Activated CD4-positive, alpha-beta memory T cell treated with anti-CD3 and anti-CD28 coated beads, Interleukin-2, amount 10 ng/mL, durations not matched to agents 7 days and 5 days (primary cell): Measurements from ENCODE around the gene CASTOR1. TPM values are rescaled to one million over a fixed set of nuclear protein-coding genes. Genes with fewer than 3 reads are reported as not detected.
A peak's percentile ranks its signal among the peaks of the same experiment; 100 is the strongest.

Source experiments
- CTCF ChIA-PET: fragments of 350-600 bp; sonication (Branson Sonifier 250); formaldehyde crosslinking; loops from one replicate; lab custom pipeline; 2021; ENCODE audit warnings: antibody characterized with exemption, inconsistent platforms; lab: Charles Lee
- POLR2A ChIA-PET: fragments of 350-600 bp; sonication (Branson Sonifier 250); formaldehyde crosslinking; loops from one replicate; lab custom pipeline; 2021; ENCODE audit warnings: antibody characterized with exemption; lab: Charles Lee
- DNase-seq: peaks from one replicate; pipeline ENCODE4 v3.0.0-alpha.2; 2020
- H3K27ac Mint-ChIP-seq: one replicate; pipeline ENCODE4 v1.8.0; 2021; ENCODE audit warnings: mild to moderate bottlenecking, mixed read lengths
- H3K27me3 Mint-ChIP-seq: one replicate; pipeline ENCODE4 v1.8.0; 2021; ENCODE audit warnings: mixed read lengths
- H3K36me3 Mint-ChIP-seq: one replicate; pipeline ENCODE4 v1.8.0; 2021; ENCODE audit warnings: low read depth, mixed read lengths
- H3K4me1 Mint-ChIP-seq: one replicate; pipeline ENCODE4 v1.8.0; 2021; ENCODE audit warnings: mixed read lengths
- H3K4me3 Mint-ChIP-seq: one replicate; pipeline ENCODE4 v1.8.0; 2021; ENCODE audit warnings: mild to moderate bottlenecking, mixed read lengths
- H3K9me3 Mint-ChIP-seq: one replicate; pipeline ENCODE4 v1.8.0; 2021; ENCODE audit warnings: mixed read lengths
- total RNA-seq, 2 experiments: library from RNA; stranded (reverse); gene quantifications; one replicate each; pipeline ENCODE4 v1.2.3, GENCODE V29; 2021

CASTOR1 gene
- total RNA-seq, 2 experiments from 2014 or later, result 14.2 to 14.6 TPM

- H3K36me3 Mint-ChIP-seq, result peaks cover 54% of the 10 kb centered on the region
- ChIA-PET POLR2A (interaction anchor here (0.7 to 15.7 kb wide), 9 partner anchors 9 to 50 kb away, joined by 3 to 229 read pairs (median 5); partner anchors contain the start of genes CASTOR1, CCDC157, SF3A1 and TBC1D10A), CTCF (interaction anchor here (0.6 to 9.3 kb wide), 7 partner anchors 8 to 118 kb away, joined by 3 to 89 read pairs (median 4); partner anchors contain the start of genes CASTOR1, RNF215 and TBC1D10A)
- peak overlapping the region; percentile 78 for H3K4me3 Mint-ChIP-seq
- no peaks in the 10 kb centered on the region for H3K9me3 Mint-ChIP-seq
- peaks cover 97% of the 10 kb centered on the region for H3K4me1 Mint-ChIP-seq
- DNase-seq, result no peak
- H3K27me3 Mint-ChIP-seq, result no peaks in the 10 kb centered on the region
- H3K27ac Mint-ChIP-seq, result peak overlapping the region; percentile 96
Observed at GRCh38 chr22:30306627-30307011, 17.3 kb upstream of the CASTOR1 start.

DNA sequence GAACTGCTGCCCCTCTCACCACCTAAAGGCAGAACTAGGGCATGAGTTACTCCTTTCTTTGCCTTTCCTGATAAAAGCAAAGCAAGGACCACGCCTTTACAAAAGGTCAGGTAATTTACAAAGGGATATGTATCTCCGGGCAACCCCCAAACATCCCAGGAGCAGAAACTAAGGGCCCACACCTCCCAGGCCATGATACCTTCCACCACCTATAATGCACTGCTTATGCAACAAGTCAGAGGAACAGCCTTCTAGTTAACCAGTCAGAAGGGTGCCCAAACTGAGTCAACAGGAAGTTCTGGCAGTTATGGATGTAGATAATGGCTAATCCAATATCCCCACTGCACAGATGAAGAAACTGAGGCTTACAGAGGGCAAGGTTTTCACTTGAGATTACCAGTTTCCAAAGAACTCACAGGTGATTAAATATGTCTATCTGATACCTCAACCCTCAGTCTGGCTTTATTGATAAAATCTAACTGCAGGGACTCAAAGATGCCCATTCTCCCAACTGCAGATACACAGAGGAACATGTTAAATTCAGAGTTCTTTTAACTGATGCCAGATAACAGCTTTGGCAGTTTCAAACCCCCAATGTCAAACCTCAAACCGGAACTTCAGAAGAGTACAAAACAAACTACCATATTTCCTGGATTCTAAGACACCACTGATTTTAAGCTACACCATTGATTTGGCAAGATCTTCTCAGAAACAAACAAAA lies 16.8 kb upstream of the CASTOR1 start:
- DNase-seq, result peak; percentile 48
- H3K9me3 Mint-ChIP-seq, result no peaks in the 10 kb centered on the region
- H3K4me3 Mint-ChIP-seq, result peak overlapping the region; percentile 78
- ChIA-PET POLR2A (interaction anchor here (0.7 to 15.7 kb wide), 14 partner anchors 8 to 147 kb away, joined by 3 to 229 read pairs (median 4); partner anchors contain the start of genes CASTOR1, CCDC157, RNF215 and SF3A1), CTCF (interaction anchor here (0.5 to 9.3 kb wide), 7 partner anchors 9 to 197 kb away, joined by 3 to 89 read pairs (median 3); partner anchors contain the start of genes CASTOR1, RNF215 and TBC1D10A)
- no peaks in the 10 kb centered on the region for H3K27me3 Mint-ChIP-seq
- H3K27ac Mint-ChIP-seq, result peak overlapping the region; percentile 96
- H3K36me3 Mint-ChIP-seq, result peaks cover 58% of the 10 kb centered on the region
- peaks cover 99% of the 10 kb centered on the region for H3K4me1 Mint-ChIP-seq

- Mint-ChIP-seq H3K4me1 (peaks cover 94% of the 10 kb centered on the region), H3K9me3 (no peaks in the 10 kb centered on the region), H3K27me3 (no peaks in the 10 kb centered on the region), H3K4me3 (peak overlapping the region; percentile 78), H3K27ac (peak overlapping the region; percentile 96), H3K36me3 (peaks cover 58% of the 10 kb centered on the region)
- ChIA-PET POLR2A (interaction anchor here (0.7 to 15.7 kb wide), 12 partner anchors 10 to 147 kb away, joined by 3 to 229 read pairs (median 4); partner anchors contain the start of genes CASTOR1, CCDC157, RNF215 and SF3A1), CTCF (interaction anchor here (0.5 to 9.3 kb wide), 3 partner anchors 16 to 197 kb away, joined by 3 to 89 read pairs (median 9); partner anchors contain the start of gene CASTOR1)
- peak; percentile 79 for DNase-seq
Observed at GRCh38 chr22:30305519-30305905, 16.2 kb upstream of the CASTOR1 start.

DNA sequence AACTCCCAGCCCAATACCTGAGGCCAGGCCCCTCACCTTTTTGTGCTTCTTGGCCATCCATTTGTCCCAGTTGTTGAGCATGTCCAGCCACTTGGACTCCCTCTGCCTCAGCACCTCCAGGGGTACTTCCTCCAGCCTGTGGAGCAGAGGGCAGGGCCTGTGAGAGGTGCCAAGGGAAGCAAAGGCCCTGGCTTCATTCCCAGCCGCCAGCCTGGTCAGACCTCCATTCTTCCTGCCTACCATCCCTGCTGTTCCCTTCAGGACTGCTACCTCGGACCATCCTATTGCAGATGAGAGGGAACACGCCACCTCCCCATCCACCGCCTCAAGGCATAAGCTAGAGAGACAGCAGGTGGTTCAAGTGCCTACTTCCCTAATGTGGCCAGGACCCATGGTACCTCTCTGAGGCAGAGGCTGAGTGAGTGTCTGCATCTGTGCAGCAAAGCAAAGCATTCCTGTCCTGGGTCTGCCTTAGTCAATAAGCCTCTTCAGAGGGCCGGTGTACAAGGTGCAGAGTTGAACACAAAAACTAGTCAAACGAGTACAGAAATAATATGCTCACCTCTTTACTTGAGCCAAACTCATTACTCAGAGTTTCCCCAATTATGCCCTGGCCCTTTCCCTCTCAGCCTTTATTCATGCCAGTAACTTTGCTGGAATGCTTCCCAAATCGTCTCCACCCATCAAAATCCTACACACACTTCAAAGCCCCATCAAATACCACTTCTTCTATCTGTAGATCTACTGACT lies 15.4 kb upstream of the CASTOR1 start:
- peaks cover 59% of the 10 kb centered on the region for H3K36me3 Mint-ChIP-seq
- peak overlapping the region; percentile 96 for H3K27ac Mint-ChIP-seq
- POLR2A ChIA-PET, result interaction anchor here (0.7 to 15.7 kb wide), 12 partner anchors 8 to 120 kb away, joined by 3 to 229 read pairs (median 4); partner anchors contain the start of genes CASTOR1, CCDC157, RNF215 and SF3A1
- H3K27me3 Mint-ChIP-seq, result no peaks in the 10 kb centered on the region
- H3K9me3 Mint-ChIP-seq, result no peaks in the 10 kb centered on the region
- CTCF ChIA-PET, result interaction anchor here (2.5 to 9.3 kb wide), 3 partner anchors 15 to 120 kb away, joined by 9 to 89 read pairs (median 9); partner anchors contain the start of genes CASTOR1 and TBC1D10A
- no peak for DNase-seq
- peak overlapping the region; percentile 78 for H3K4me3 Mint-ChIP-seq
- H3K4me1 Mint-ChIP-seq, result peaks cover 86% of the 10 kb centered on the region

GRCh38 chr22:30302810-30303138 lies 13.5 kb upstream of the CASTOR1 start:
- Mint-ChIP-seq H3K4me3 (peak overlapping the region; percentile 42), H3K27me3 (no peaks in the 10 kb centered on the region), H3K27ac (peak overlapping the region; percentile 87), H3K9me3 (no peaks in the 10 kb centered on the region), H3K36me3 (peaks cover 68% of the 10 kb centered on the region), H3K4me1 (peaks cover 67% of the 10 kb centered on the region)
- POLR2A ChIA-PET, result interaction anchor here (1.1 to 15.7 kb wide), 7 partner anchors 10 to 53 kb away, joined by 3 to 229 read pairs (median 6); partner anchors contain the start of genes CASTOR1, CCDC157, OSM and SF3A1
- DNase-seq, result no peak
- CTCF ChIA-PET, result interaction anchor here (1.4 to 9.3 kb wide), 3 partner anchors 13 to 35 kb away, joined by 3 to 89 read pairs (median 9); partner anchors contain the start of genes CASTOR1 and TBC1D10A

- H3K27me3 Mint-ChIP-seq, result no peaks in the 10 kb centered on the region
- ChIA-PET POLR2A (interaction anchor here (1.1 to 15.7 kb wide), 9 partner anchors 10 to 54 kb away, joined by 3 to 229 read pairs (median 4); partner anchors contain the start of genes CASTOR1, CCDC157, SF3A1 and TBC1D10A), CTCF (interaction anchor here (3.6 to 9.3 kb wide), 2 partner anchors 13 to 24 kb away, joined by 9 to 89 read pairs; partner anchors contain the start of genes CASTOR1 and TBC1D10A)
- peak overlapping the region; percentile 42 for H3K4me3 Mint-ChIP-seq
- H3K36me3 Mint-ChIP-seq, result peaks cover 69% of the 10 kb centered on the region
- H3K4me1 Mint-ChIP-seq, result peaks cover 64% of the 10 kb centered on the region
- DNase-seq, result peak; percentile 30
- H3K9me3 Mint-ChIP-seq, result no peaks in the 10 kb centered on the region
- peak overlapping the region; percentile 87 for H3K27ac Mint-ChIP-seq
Observed at GRCh38 chr22:30301995-30302809, 12.9 kb upstream of the CASTOR1 start.

GRCh38 chr22:30299322-30299721 lies 10.0 kb upstream of the CASTOR1 start:
- no peaks in the 10 kb centered on the region for H3K9me3 Mint-ChIP-seq
- ChIA-PET CTCF (interaction anchor here (2.2 kb wide), 1 partner anchor 11 kb away, joined by 10 read pairs; no protein-coding TSS in a partner anchor), POLR2A (interaction anchor here (5.7 kb wide), 1 partner anchor 9 kb away, joined by 56 read pairs; the partner anchor contains the start of gene CASTOR1)
- no peaks in the 10 kb centered on the region for H3K27me3 Mint-ChIP-seq
- H3K36me3 Mint-ChIP-seq, result peaks cover 68% of the 10 kb centered on the region
- DNase-seq, result no peak
- no peak overlapping the region for H3K27ac Mint-ChIP-seq
- H3K4me1 Mint-ChIP-seq, result peaks cover 44% of the 10 kb centered on the region
- no peak overlapping the region for H3K4me3 Mint-ChIP-seq

- Mint-ChIP-seq H3K27me3 (no peaks in the 10 kb centered on the region), H3K4me3 (no peak overlapping the region), H3K4me1 (peaks cover 33% of the 10 kb centered on the region), H3K36me3 (peaks cover 69% of the 10 kb centered on the region), H3K9me3 (no peaks in the 10 kb centered on the region), H3K27ac (peak overlapping the region; percentile 25)
- ChIA-PET POLR2A (interaction anchor here (1.2 to 5.7 kb wide), 3 partner anchors 8 to 29 kb away, joined by 4 to 56 read pairs (median 4); partner anchors contain the start of genes CASTOR1 and TBC1D10A), CTCF (interaction anchor here (2.2 kb wide), 1 partner anchor 10 kb away, joined by 10 read pairs; no protein-coding TSS in a partner anchor)
- DNase-seq, result no peak
Observed at GRCh38 chr22:30297991-30298701, 8.8 kb upstream of the CASTOR1 start.

GRCh38 chr22:30297276-30297990 lies 8.1 kb upstream of the CASTOR1 start:
- Mint-ChIP-seq H3K27me3 (no peaks in the 10 kb centered on the region), H3K27ac (peak overlapping the region; percentile 54), H3K36me3 (peaks cover 66% of the 10 kb centered on the region), H3K9me3 (no peaks in the 10 kb centered on the region), H3K4me1 (peaks cover 25% of the 10 kb centered on the region), H3K4me3 (no peak overlapping the region)
- CTCF ChIA-PET, result interaction anchor here (2.2 kb wide), 1 partner anchor 9 kb away, joined by 10 read pairs; no protein-coding TSS in a partner anchor
- POLR2A ChIA-PET, result interaction anchor here (1.2 to 5.7 kb wide), 3 partner anchors 7 to 29 kb away, joined by 4 to 56 read pairs (median 4); partner anchors contain the start of genes CASTOR1 and TBC1D10A
- no peak for DNase-seq

GRCh38 chr22:30296833-30297232 lies 7.5 kb upstream of the CASTOR1 start:
- no peak for DNase-seq
- H3K27me3 Mint-ChIP-seq, result no peaks in the 10 kb centered on the region
- H3K27ac Mint-ChIP-seq, result peak overlapping the region; percentile 54
- H3K9me3 Mint-ChIP-seq, result no peaks in the 10 kb centered on the region
- H3K4me1 Mint-ChIP-seq, result peaks cover 19% of the 10 kb centered on the region
- peaks cover 60% of the 10 kb centered on the region for H3K36me3 Mint-ChIP-seq
- POLR2A ChIA-PET, result interaction anchor here (1.5 kb wide), 2 partner anchors 8 to 31 kb away, joined by 5 to 7 read pairs; no protein-coding TSS in a partner anchor
- no peak overlapping the region for H3K4me3 Mint-ChIP-seq
- CTCF ChIA-PET, result interaction anchor here (0.7 kb wide), 1 partner anchor 9 kb away, joined by 3 read pairs; no protein-coding TSS in a partner anchor
